KMS-11 (cell line): Measurements from ENCODE around the gene SYTL3.

Experiments
- H2AFZ ChIP-seq: fragments of 200-600 bp; sonication (generic); 2 replicates; pipeline ENCODE4 v1.6.1; 2016; ENCODE audit warnings: antibody characterized with exemption, mixed run types, low read depth
- H3K27ac ChIP-seq: fragments of 200-600 bp; sonication (generic); 2 replicates; pipeline ENCODE4 v1.6.1; 2016; ENCODE audit warnings: mild to moderate bottlenecking, mixed run types
- H3K27me3 ChIP-seq: fragments of 200-600 bp; sonication (generic); 2 replicates; pipeline ENCODE4 v1.6.1; 2017; ENCODE audit warnings: mild to moderate bottlenecking, low read depth, mixed run types, moderate library complexity; ENCODE audit not compliant: insufficient read depth
- H3K36me3 ChIP-seq: fragments of 200-600 bp; sonication (generic); 2 replicates; pipeline ENCODE4 v1.6.1; 2017; ENCODE audit warnings: mild to moderate bottlenecking, mixed run types; ENCODE audit not compliant: insufficient read depth
- H3K4me1 ChIP-seq: fragments of 200-600 bp; sonication (generic); 2 replicates; pipeline ENCODE4 v1.6.1; 2016; ENCODE audit warnings: mild to moderate bottlenecking, low read depth, mixed run types; ENCODE audit not compliant: poor library complexity, severe bottlenecking
- H3K4me2 ChIP-seq: fragments of 200-600 bp; sonication (generic); 2 replicates; pipeline ENCODE4 v1.7.0; 2016; ENCODE audit warnings: mild to moderate bottlenecking, mixed run types
- H3K4me3 ChIP-seq: fragments of 200-600 bp; sonication (generic); IDR thresholded peaks from 2 replicates; pipeline ENCODE4 v1.6.1; 2017; ENCODE audit warnings: low read depth, low read length, mixed read lengths; ENCODE audit not compliant: insufficient read depth
- H3K79me2 ChIP-seq: fragments of 200-600 bp; sonication (generic); 2 replicates; pipeline ENCODE4 v1.6.1; 2016; ENCODE audit warnings: low read depth, mixed run types; ENCODE audit not compliant: insufficient read depth
- H3K9ac ChIP-seq: fragments of 200-600 bp; sonication (generic); 2 replicates; pipeline ENCODE4 v1.6.1; 2016; ENCODE audit warnings: mild to moderate bottlenecking, mixed run types
- H4K20me1 ChIP-seq: fragments of 200-600 bp; sonication (generic); 2 replicates; pipeline ENCODE4 v1.6.1; 2016; ENCODE audit warnings: mild to moderate bottlenecking, mixed run types; ENCODE audit not compliant: insufficient read depth
- CTCF ChIP-seq: fragments of 200-600 bp; sonication (generic); conservative IDR thresholded peaks from 2 replicates; pipeline ENCODE4 v1.6.1; 2017; ENCODE audit warnings: low read depth, mild to moderate bottlenecking, antibody characterized with exemption, low read length, moderate library complexity, mixed read lengths

Gene SYTL3

GRCh38 chr6:158761746-158762145 lies 111.9 kb downstream of the SYTL3 start:
- Histone ChIP-seq H3K36me3 (peaks cover 6% of the 10 kb centered on the region; the same call in 1 of the 2 replicates), H4K20me1 (no peaks in the 10 kb centered on the region), H3K4me1 (no peaks in the 10 kb centered on the region), H3K9ac (no peak overlapping the region), H3K79me2 (no peaks in the 10 kb centered on the region), H3K27ac (no peak overlapping the region), H2AFZ (no peak overlapping the region), H3K4me2 (no peak overlapping the region), H3K4me3 (no peak overlapping the region), H3K27me3 (no peaks in the 10 kb centered on the region)
- TF ChIP-seq CTCF = no peak

- Histone ChIP-seq H3K36me3 (peaks cover 9% of the 10 kb centered on the region; the same call in 1 of the 2 replicates), H3K27me3 (no peaks in the 10 kb centered on the region), H4K20me1 (no peaks in the 10 kb centered on the region), H3K4me3 (no peak overlapping the region), H3K4me2 (no peak overlapping the region), H3K4me1 (no peaks in the 10 kb centered on the region), H3K79me2 (no peaks in the 10 kb centered on the region), H2AFZ (no peak overlapping the region), H3K9ac (no peak overlapping the region), H3K27ac (no peak overlapping the region)
- no peak for TF ChIP-seq CTCF
Measured at GRCh38 chr6:158762787-158763433, 113.1 kb downstream of the SYTL3 start.

DNA sequence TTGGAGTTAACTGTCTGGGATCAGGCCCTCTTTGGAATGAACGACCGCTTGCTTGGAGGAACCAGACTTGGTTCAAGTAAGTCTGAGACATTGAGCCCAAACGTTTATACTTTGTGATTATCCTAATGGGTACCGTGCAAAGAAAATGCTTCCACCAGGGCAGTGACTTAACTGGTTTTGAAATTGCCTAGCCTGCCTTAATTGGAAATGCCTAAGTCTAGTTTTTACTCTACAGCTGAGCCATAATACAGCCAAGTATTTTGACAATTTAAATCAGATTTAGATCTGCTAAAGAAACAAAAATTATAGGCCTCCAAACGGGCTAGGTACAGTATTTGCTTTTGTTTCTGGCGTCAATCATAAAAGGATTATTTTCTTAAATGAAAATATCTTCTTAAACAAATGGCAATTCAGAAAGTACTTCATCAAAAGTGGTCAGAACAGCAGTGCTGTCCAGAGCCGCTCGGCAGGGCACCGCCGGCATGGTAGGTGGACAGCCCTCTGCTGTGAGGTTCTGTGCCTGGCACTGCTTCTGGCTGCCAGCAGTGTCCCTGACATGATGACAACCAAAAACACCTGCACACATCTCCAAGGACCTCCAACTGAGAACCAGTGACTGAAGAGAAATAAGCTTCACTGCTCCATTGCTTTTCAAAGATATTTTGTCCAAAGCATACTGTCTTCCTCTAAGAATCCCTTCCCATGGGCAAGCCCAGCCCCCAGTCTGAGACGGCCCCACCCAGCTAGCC lies 113.8 kb downstream of the SYTL3 start:
- Histone ChIP-seq H3K79me2 (no peaks in the 10 kb centered on the region), H3K9ac (no peak overlapping the region), H3K27me3 (no peaks in the 10 kb centered on the region), H3K27ac (no peak overlapping the region; the same call in 1 of the 2 replicates), H3K36me3 (peaks cover 9% of the 10 kb centered on the region; the same call in 1 of the 2 replicates), H4K20me1 (no peaks in the 10 kb centered on the region), H3K4me1 (no peaks in the 10 kb centered on the region), H2AFZ (no peak overlapping the region), H3K4me3 (no peak overlapping the region), H3K4me2 (no peak overlapping the region)
- TF ChIP-seq CTCF = no peak

GRCh38 chr6:158764183-158764849 lies 114.5 kb downstream of the SYTL3 start:
- Histone ChIP-seq H3K4me2 (no peak overlapping the region), H3K4me3 (no peak overlapping the region), H3K27me3 (no peaks in the 10 kb centered on the region), H3K36me3 (peaks cover 9% of the 10 kb centered on the region; the same call in 1 of the 2 replicates), H3K27ac (no peak overlapping the region), H3K4me1 (no peaks in the 10 kb centered on the region), H2AFZ (no peak overlapping the region), H3K79me2 (no peaks in the 10 kb centered on the region), H4K20me1 (no peaks in the 10 kb centered on the region), H3K9ac (no peak overlapping the region)
- TF ChIP-seq CTCF = no peak
